ENCODE results near the gene KCNK17. TPM values are rescaled to one million over a fixed set of nuclear protein-coding genes. Genes with fewer than 3 reads are reported as not detected.

The KCNK17 gene
- total RNA-seq, 1 donor from 2014 or later: not detected

DNA sequence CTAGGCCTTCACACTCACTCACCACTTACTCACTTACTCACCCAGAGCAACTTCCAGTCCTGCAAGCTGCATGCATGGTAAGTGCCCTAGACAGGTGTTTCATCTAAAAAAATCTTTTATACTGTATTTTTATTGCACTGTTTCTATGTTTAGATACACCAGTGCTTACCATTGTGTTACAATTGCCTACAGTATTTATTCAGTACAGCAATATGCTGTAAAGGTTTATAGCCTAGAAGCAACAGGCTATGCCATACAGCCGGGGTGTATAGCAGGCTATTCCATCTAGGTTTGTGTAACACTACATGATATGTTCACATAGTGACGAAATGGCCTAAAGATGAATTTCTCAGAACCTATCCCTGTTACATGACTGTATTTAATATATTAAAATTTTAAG is 47.8 kb downstream of the KCNK17 start:
- Histone ChIP-seq H3K4me1 (no peaks in the 10 kb centered on the region), H3K9me3 (no peaks in the 10 kb centered on the region), H3K27me3 (no peaks in the 10 kb centered on the region), H3K4me3 (no peak overlapping the region), H3K36me3 (no peaks in the 10 kb centered on the region), H3K27ac (no peak overlapping the region)
- TF ChIP-seq CTCF (IDR thresholded peaks at IDR 0.05): no peak
- intact Hi-C loops (cut with DNase I): no loop called here
- DNase-seq (ENCODE audit: low spot score in 2 of 2): no peak

GRCh38 chr6:39263303-39264037 is 50.7 kb downstream of the KCNK17 start:
- intact Hi-C loops (cut with DNase I): no loop called here
- TF ChIP-seq CTCF (IDR thresholded peaks at IDR 0.05): no peak

DNA sequence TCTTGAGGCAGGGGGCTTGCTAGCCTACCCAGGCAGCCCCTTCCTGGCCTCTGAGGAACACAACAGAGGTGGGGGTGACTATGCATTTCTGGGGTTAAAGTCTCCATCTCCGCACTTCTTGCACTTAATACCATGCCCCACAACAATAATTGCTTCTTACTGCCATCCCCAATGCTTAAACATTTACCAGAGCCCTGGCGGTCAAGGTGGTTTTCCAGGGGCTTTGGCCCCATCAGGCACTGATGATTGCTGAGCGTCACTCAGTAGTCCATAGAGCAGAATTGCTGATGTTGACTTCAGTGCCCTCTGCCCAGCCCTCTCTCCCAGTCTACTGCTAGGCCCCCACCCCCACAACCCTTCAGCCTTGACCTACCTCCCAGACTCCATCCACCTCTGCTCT is 52.5 kb downstream of the KCNK17 start:
- intact Hi-C loops (cut with DNase I): no loop called here
- H3K9me3 ChIP-seq: no peaks in the 10 kb centered on the region
- no peak overlapping the region for H3K27ac ChIP-seq
- H3K4me3 ChIP-seq: no peak overlapping the region
- no peaks in the 10 kb centered on the region for H3K4me1 ChIP-seq
- no peaks in the 10 kb centered on the region for H3K36me3 ChIP-seq
- DNase-seq (ENCODE audit: low spot score in 2 of 2): no peak
- TF ChIP-seq CTCF (IDR thresholded peaks at IDR 0.05): no peak
- H3K27me3 ChIP-seq: no peaks in the 10 kb centered on the region

More at GRCh38 chr6:39263303-39264037, 50.7 kb downstream of the KCNK17 start:
- Histone ChIP-seq H3K4me3 (no peak overlapping the region), H3K4me1 (no peaks in the 10 kb centered on the region), H3K9me3 (no peaks in the 10 kb centered on the region), H3K27me3 (no peaks in the 10 kb centered on the region), H3K27ac (no peak overlapping the region), H3K36me3 (no peaks in the 10 kb centered on the region)
- no peak for DNase-seq (ENCODE audit: low spot score in 2 of 2)

DNA sequence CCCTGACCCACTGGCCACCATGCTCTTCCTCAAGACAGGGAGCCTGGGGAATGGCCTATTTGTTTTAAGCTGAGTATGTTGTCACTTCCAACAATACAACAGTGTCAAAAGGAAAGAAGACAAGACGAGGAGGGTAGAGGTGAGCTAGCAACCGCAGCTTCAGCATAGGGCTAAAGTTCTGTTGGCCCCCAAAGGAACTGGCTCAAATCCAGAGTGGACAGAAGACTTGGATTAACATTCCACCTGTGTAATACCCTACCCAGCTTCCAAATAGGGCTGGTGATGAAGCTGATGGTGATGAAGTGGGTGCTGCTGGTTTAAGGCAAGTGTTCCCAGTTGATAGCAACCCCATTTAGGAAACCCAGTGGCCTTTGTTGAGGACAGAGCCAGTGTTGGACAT is 53.3 kb downstream of the KCNK17 start:
- no peak overlapping the region for H3K27ac ChIP-seq
- no peak for TF ChIP-seq CTCF (IDR thresholded peaks at IDR 0.05)

GRCh38 chr6:39260456-39260855 is 53.8 kb downstream of the KCNK17 start:
- intact Hi-C loops (cut with DNase I): no loop called here
- H3K4me1 ChIP-seq: no peaks in the 10 kb centered on the region

More for the DNA sequence above, 53.3 kb downstream of the KCNK17 start:
- intact Hi-C loops (cut with DNase I): no loop called here
- Histone ChIP-seq H3K9me3 (no peaks in the 10 kb centered on the region), H3K36me3 (no peaks in the 10 kb centered on the region), H3K4me3 (no peak overlapping the region), H3K27me3 (no peaks in the 10 kb centered on the region), H3K4me1 (no peaks in the 10 kb centered on the region)
- no peak for DNase-seq (ENCODE audit: low spot score in 2 of 2)

More at GRCh38 chr6:39260456-39260855, 53.8 kb downstream of the KCNK17 start:
- H3K36me3 ChIP-seq: no peaks in the 10 kb centered on the region
- no peak overlapping the region for H3K4me3 ChIP-seq
- H3K9me3 ChIP-seq: no peaks in the 10 kb centered on the region
- DNase-seq (ENCODE audit: low spot score in 2 of 2): no peak
- no peak overlapping the region for H3K27ac ChIP-seq
- H3K27me3 ChIP-seq: no peaks in the 10 kb centered on the region
- TF ChIP-seq CTCF (IDR thresholded peaks at IDR 0.05): no peak
